LNCaP clone FGC (cell line): ENCODE data around the gene ZNF512B.
"Not testable (repeated sequence)": the region's sequence is repeated elsewhere in the genome, so short reads cannot be mapped to it uniquely, and the experiment has no call there.

Source experiments
- DNase-seq: peaks from one replicate; pipeline ENCODE4 v3.0.0-alpha.2; 2011; ENCODE audit warnings: low read depth
- H3K4me3 ChIP-seq: 2 replicates; pipeline ENCODE4 v1.5.1; 2011; ENCODE audit warnings: mild to moderate bottlenecking, low read depth, low read length, control low read depth
- TF ChIP-seq, protein P1 (sequence below): IDR thresholded peaks from 2 replicates; pipeline ENCODE4 v1.5.1; 2012; ENCODE audit warnings: mild to moderate bottlenecking; ENCODE audit not compliant: control insufficient read depth, insufficient read depth; ENCODE audit errors: extremely low read depth

ZNF512B gene

DNA sequence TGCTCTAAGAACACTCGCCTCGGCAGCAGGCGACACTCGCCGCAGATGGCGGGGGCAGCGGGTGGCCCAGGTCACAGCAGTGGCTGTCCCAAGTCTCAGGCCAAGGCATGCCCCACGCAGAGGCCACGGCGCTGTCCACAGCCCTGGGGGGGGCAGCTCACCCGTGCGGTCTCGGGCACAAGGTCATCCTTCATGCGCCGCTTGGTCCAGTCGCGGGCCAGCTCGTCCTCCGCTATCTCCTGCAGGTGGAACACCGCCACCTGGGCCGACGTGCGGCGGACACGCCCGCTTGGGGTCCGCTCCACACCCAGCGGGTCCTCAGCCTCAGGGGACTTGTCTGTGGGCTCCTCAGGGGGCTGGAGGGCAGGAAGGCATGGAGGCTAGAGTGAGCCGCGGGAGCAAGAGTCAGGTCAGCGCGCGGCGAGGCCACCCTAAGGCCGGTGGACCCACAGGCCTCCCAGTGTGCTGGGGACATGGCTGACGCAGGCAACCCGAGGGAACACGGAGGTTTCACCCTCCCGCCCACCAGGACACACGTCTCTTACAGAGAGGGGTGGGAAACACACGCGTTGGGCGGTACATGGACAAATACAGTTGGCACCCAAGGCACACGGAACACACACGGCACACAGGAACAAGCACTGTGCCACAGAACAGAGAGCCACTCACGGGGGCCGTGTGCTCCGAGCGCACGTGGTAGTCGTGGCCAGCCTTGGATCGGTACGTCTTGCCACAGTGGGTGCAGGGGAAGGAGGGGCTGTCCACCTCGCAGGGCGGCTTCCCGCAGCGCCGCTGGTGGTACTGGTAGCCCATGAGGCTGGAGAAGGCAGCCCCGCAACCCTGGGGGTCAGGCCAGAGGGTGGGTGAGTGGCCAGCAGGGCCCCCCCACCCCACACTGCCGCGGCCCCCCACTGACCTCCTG lies 7.0 kb downstream of the ZNF512B start:
- TF ChIP-seq, protein P1, sequence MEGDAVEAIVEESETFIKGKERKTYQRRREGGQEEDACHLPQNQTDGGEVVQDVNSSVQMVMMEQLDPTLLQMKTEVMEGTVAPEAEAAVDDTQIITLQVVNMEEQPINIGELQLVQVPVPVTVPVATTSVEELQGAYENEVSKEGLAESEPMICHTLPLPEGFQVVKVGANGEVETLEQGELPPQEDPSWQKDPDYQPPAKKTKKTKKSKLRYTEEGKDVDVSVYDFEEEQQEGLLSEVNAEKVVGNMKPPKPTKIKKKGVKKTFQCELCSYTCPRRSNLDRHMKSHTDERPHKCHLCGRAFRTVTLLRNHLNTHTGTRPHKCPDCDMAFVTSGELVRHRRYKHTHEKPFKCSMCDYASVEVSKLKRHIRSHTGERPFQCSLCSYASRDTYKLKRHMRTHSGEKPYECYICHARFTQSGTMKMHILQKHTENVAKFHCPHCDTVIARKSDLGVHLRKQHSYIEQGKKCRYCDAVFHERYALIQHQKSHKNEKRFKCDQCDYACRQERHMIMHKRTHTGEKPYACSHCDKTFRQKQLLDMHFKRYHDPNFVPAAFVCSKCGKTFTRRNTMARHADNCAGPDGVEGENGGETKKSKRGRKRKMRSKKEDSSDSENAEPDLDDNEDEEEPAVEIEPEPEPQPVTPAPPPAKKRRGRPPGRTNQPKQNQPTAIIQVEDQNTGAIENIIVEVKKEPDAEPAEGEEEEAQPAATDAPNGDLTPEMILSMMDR: no peak
- H3K4me3 ChIP-seq: no peak overlapping the region
- DNase-seq: no peak

DNA sequence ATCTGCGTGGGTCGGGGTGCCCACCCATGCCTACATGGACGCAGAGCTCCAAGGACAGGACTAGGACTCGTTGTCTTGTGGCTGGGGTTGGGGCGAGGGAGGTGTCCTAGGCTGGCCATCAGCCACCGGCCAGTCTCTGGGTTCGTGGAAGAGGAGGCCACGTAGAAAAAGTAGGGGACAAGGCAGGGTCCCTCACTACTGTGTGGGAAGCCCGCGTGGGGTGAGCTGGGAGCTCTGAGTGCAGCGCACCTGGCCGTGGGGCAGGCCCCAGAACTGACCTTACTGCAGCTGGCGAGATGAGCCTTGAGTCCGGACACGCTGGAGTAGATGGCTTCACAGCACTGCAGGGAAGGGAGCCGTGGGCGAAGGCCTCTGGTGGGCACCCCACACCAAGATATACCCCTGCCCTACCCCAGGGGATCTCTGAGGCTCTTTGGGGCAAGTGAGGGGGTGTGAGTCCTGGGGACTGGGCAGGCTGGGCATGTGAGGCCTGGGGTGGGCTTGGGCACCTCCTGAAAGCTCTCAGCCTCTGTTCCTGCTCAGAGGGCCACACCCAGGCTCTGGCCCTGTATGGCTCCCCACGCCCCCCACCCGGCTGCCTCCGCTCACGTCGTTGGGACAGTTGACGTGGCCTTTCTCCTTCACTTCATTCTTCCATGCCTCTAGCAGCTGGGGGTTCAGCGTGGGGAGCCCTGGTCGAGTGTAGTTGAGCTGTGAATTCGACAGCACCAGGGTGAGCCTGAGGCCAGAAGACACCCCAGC lies 7.9 kb downstream of the ZNF512B start:
- TF ChIP-seq, protein P1: no peak
- DNase-seq: no peak
- H3K4me3 ChIP-seq: no peak overlapping the region

DNA sequence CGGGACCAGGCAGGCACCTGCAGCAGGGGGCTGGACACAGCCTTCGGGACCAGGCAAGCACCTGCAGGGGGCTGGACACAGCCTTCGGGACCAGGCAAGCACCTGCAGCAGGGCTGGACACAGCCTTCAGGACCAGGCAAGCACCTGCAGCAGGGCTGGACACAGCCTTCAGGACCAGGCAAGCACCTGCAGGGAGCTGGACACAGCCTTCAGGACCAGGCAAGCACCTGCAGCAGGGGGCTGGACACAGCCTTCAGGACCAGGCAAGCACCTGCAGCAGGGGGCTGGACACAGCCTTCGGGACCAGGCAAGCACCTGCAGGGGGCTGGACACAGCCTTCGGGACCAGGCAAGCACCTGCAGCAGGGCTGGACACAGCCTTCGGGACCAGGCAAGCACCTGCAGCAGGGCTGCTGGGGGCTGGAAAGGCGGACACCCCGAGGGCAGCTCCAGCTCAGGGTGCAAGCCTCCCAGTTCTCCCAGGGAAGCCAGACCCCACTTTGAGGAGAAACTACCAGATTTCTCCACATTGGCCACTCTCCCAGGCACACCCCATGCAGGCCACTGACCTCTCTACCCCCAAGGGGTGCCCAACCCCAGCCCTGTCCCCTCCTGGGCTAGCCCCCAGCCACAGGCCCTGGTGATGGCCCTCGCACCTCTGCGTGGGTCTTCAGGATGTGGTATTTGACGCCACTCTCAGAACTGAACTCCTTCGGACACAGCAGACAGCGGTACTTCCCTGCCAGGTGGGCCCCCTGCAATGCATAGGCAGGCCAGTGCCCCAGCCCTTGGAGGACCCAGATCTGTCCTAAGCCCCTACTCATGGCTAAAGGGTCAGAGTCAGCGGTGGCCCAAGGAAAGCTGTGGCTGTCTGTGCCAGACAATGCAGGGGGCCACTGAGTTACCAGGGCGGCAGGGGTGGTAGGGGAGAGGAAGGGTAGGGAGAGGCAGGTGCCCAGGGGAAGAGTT lies 8.8 kb downstream of the ZNF512B start:
- DNase-seq, H3K4me3 ChIP-seq: not testable (repeated sequence)

DNA sequence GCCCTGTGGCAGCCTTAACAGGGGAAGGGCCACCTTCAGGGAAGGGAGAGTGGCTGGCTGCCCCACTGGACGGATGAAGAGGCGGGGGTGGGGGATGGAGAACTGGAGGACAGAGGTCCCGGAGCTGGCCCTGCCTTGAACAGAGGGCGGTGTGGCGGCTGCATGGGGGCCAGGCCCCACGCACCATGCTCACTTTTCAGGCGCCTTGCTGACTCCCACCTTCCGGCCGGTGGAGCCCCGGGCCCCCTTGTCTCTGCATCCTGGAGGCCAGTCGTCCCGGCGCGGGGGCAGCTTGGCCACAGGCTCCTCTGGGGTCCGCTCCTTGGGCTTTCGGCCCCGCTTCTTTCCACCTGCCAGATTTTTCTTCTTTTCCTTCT lies 10.0 kb downstream of the ZNF512B start:
- TF ChIP-seq, protein P1: no peak

DNA sequence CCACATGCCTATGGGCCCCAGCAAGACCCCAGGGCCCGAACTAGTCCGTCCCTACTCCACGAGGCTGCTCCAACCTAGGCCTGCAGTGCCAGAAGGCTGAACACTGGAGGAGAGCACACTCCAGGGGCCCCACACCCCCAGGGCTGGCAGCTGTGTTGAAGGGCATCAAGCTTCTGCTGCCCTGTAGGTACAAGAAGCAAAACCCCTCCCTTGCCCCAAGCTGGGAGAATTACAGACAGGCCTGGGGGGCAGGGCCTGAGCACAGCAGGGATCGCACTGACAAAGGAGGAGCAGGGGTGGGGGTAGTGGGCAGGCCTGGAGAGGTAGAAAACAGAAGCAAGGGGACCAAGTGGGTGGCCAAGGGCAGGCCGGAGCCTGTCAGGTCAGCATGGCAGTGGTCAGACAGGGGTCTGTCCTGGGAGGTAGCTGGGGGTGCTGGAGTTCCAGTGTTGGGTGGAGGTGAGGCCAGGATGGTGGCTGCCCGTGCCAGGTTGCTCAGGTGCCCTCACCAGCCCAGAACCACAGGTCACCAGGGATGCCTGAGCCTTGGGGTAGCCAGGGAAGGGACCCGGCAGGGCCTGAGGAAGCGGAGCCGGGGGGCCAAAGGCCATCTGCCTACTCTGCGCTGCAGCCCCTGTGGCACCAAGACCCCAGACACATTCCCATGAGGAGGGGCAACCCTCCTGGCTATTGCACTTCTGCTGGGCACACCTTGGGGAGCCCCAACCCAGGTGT lies 10.6 kb downstream of the ZNF512B start:
- TF ChIP-seq, protein P1: no peak
- DNase-seq: no peak
- no peak overlapping the region for H3K4me3 ChIP-seq

More for the DNA sequence above, 10.0 kb downstream of the ZNF512B start:
- no peak overlapping the region for H3K4me3 ChIP-seq
- DNase-seq: no peak

DNA sequence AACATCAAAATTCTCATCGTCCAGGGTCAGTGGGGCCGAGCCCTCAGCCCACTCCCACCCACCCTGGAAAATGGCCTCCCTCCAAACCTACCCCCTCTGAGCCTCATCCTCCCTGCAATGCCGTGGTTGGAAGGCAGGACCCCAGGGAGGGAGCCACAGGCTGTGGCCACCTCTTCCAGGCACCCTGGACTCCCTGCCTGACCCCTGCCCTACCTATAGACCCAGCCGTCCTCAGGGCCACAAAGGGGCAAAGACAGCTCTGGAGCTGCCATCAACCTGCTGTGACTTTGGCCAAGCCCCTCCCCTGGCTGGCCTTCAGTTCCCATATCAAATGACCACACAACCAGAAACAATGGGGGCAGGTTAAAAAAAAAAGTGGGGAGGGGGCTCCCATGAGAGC lies 11.3 kb downstream of the ZNF512B start:
- TF ChIP-seq, protein P1: no peak
- no peak for DNase-seq

More for the DNA sequence above, 11.3 kb downstream of the ZNF512B start:
- H3K4me3 ChIP-seq: no peak overlapping the region
